Mesenchymal stem cell (in vitro differentiated cells and primary cell): ENCODE data around the gene ZBTB7C. TPM values are rescaled to one million over a fixed set of nuclear protein-coding genes. Genes with fewer than 3 reads are reported as not detected.

Source experiments
- DNase-seq: peaks from one replicate; pipeline ENCODE4 v3.0.0-alpha.2; 2013
- H2AFZ ChIP-seq: one replicate; pipeline ENCODE4 v1.6.1; 2013; ENCODE audit warnings: low read depth, mild to moderate bottlenecking, control low read depth, inconsistent platforms, low read length, moderate library complexity
- H2AK5ac ChIP-seq: 2 replicates; pipeline ENCODE4 v1.6.1; 2013; ENCODE audit warnings: low read length, moderate library complexity, mild to moderate bottlenecking, inconsistent platforms; ENCODE audit not compliant: severe bottlenecking
- H2BK120ac ChIP-seq: one replicate; pipeline ENCODE4 v1.6.1; 2013; ENCODE audit warnings: low read depth, mild to moderate bottlenecking, inconsistent platforms, low read length, moderate library complexity
- H2BK12ac ChIP-seq, 2 experiments: one replicate each; pipeline ENCODE4 v1.6.1; 2013; ENCODE audit warnings: inconsistent platforms in 2 of 2, low read length in 2 of 2, mild to moderate bottlenecking in 2 of 2, moderate library complexity in 2 of 2, control low read depth in 1 of 2
- H2BK15ac ChIP-seq: one replicate; pipeline ENCODE4 v1.6.1; 2013; ENCODE audit warnings: mild to moderate bottlenecking, low read depth, inconsistent platforms; ENCODE audit not compliant: poor library complexity, severe bottlenecking
- H2BK5ac ChIP-seq: 2 replicates; pipeline ENCODE4 v1.6.1; 2013; ENCODE audit warnings: low read depth, mild to moderate bottlenecking, low read length, control low read depth, inconsistent platforms; ENCODE audit not compliant: poor library complexity, severe bottlenecking
- H3K14ac ChIP-seq, 2 experiments: one replicate each; pipeline ENCODE4 v1.6.1; 2013; ENCODE audit warnings: inconsistent platforms in 2 of 2, low read length in 2 of 2, control low read depth in 1 of 2, mild to moderate bottlenecking in 1 of 2, moderate library complexity in 1 of 2
- H3K18ac ChIP-seq, 2 experiments: one replicate each; pipeline ENCODE4 v1.6.1; 2013; ENCODE audit warnings: inconsistent platforms in 2 of 2, low read length in 2 of 2, control low read depth in 1 of 2, low read depth in 1 of 2, mild to moderate bottlenecking in 1 of 2
- H3K23ac ChIP-seq, 2 experiments: one replicate each; pipeline ENCODE4 v1.6.1; 2013; ENCODE audit warnings: inconsistent platforms in 2 of 2, low read length in 2 of 2, mild to moderate bottlenecking in 2 of 2, moderate library complexity in 2 of 2, control low read depth in 1 of 2
- H3K27ac ChIP-seq: 2 replicates; pipeline ENCODE4 v1.5.1; 2013; ENCODE audit warnings: mild to moderate bottlenecking, moderate library complexity, low read length, control low read depth, inconsistent platforms; ENCODE audit not compliant: poor library complexity, severe bottlenecking
- H3K27me3 ChIP-seq, 2 experiments: 2 replicates each; pipeline versions ENCODE4 v1.6.1 to v1.7.0; 2013; ENCODE audit warnings: low read length in 2 of 2, mild to moderate bottlenecking in 2 of 2, moderate library complexity in 2 of 2, control low read depth in 1 of 2, inconsistent platforms in 1 of 2; ENCODE audit not compliant: control insufficient read depth in 1 of 2, insufficient read depth in 1 of 2
- H3K36me3 ChIP-seq, 2 experiments: 2 replicates each; pipeline versions ENCODE4 v1.6.1 to v1.7.0; 2013; ENCODE audit warnings: low read length in 2 of 2, control low read depth in 1 of 2, inconsistent platforms in 1 of 2, low read depth in 1 of 2, mild to moderate bottlenecking in 1 of 2; ENCODE audit not compliant: insufficient read depth in 2 of 2, control insufficient read depth in 1 of 2
- H3K4ac ChIP-seq, 2 experiments: one replicate each; pipeline ENCODE4 v1.6.1; 2013; ENCODE audit warnings: inconsistent platforms in 2 of 2, low read length in 2 of 2, mild to moderate bottlenecking in 2 of 2, moderate library complexity in 2 of 2, control low read depth in 1 of 2, low read depth in 1 of 2
- H3K4me1 ChIP-seq: 2 replicates; pipeline ENCODE4 v1.6.1; 2013; ENCODE audit warnings: low read depth, low read length, control low read depth; ENCODE audit not compliant: control insufficient read depth, insufficient read depth
- H3K4me2 ChIP-seq: 2 replicates; pipeline ENCODE4 v1.6.1; 2013; ENCODE audit warnings: low read length, mild to moderate bottlenecking, inconsistent platforms; ENCODE audit not compliant: poor library complexity, severe bottlenecking
- H3K4me3 ChIP-seq, 2 experiments: 2 replicates each; pipeline versions ENCODE4 v1.5.1 to v1.7.0; 2013; ENCODE audit warnings: low read length in 2 of 2, mild to moderate bottlenecking in 2 of 2, control low read depth in 1 of 2, low read depth in 1 of 2; ENCODE audit not compliant: insufficient read depth in 1 of 2
- H3K79me1 ChIP-seq: replicated peaks from 2 replicates; pipeline ENCODE4 v1.6.1; 2013; ENCODE audit warnings: mild to moderate bottlenecking, control low read depth, low read length, inconsistent platforms; ENCODE audit not compliant: poor library complexity, severe bottlenecking
- H3K9ac ChIP-seq: 2 replicates; pipeline ENCODE4 v1.7.0; 2013; ENCODE audit warnings: mild to moderate bottlenecking, low read length, moderate library complexity
- H3K9me3 ChIP-seq: 2 replicates; pipeline ENCODE4 v1.7.0; 2013; ENCODE audit warnings: mild to moderate bottlenecking, low read length; ENCODE audit not compliant: control insufficient read depth
- H4K8ac ChIP-seq: one replicate; pipeline ENCODE4 v1.6.1; 2013; ENCODE audit warnings: inconsistent platforms, mild to moderate bottlenecking, low read length, moderate library complexity
- H4K91ac ChIP-seq: one replicate; pipeline ENCODE4 v1.6.1; 2013; ENCODE audit warnings: mild to moderate bottlenecking, low read length, inconsistent platforms
- WGBS: methylation state at CpG from one replicate; pipeline ENCODE4 v1.1.7; 2013; ENCODE audit warnings: mixed read lengths; 5-methylcytosine and 5-hydroxymethylcytosine counted together
- small RNA-seq: library from polyadenylated mRNA; stranded (forward); fragments of <200 nt; extraction: miRNeasy Mini kit (QIAGEN cat#:217004); gene quantifications from one replicate; pipeline ENCODE3, GENCODE V24; 2013; ENCODE audit warnings: low read depth

ZBTB7C gene

GRCh38 chr18:47978603-47979002, 430.6 kb downstream of the ZBTB7C start:
- WGBS: 88% methylated on average over 1 of the region's 1 CpG
- no peak overlapping the region for H3K27ac ChIP-seq
- H2BK5ac ChIP-seq: no peak overlapping the region
- no peak overlapping the region for H2AK5ac ChIP-seq
- H3K4me3 ChIP-seq: no peak overlapping the region
- no peak overlapping the region for H3K4me2 ChIP-seq
- no peak overlapping the region for H2BK12ac ChIP-seq
- no peak overlapping the region for H3K9ac ChIP-seq
- H3K79me1 ChIP-seq: no peaks in the 10 kb centered on the region
- no peak overlapping the region for H4K91ac ChIP-seq
- H3K18ac ChIP-seq: no peak overlapping the region
- no peak overlapping the region for H2BK15ac ChIP-seq
- H3K23ac ChIP-seq: no peak overlapping the region
- H3K14ac ChIP-seq: no peak overlapping the region
- no peak overlapping the region for H2AFZ ChIP-seq
- H3K9me3 ChIP-seq: no peaks in the 10 kb centered on the region
- peaks cover 0 to 35% of the 10 kb centered on the region in 2 experiments for H3K27me3 ChIP-seq
- no peak overlapping the region for H4K8ac ChIP-seq
- peaks cover 1% of the 10 kb centered on the region for H3K4me1 ChIP-seq
- DNase-seq: no peak
- H3K4ac ChIP-seq: no peak overlapping the region
- H2BK120ac ChIP-seq: no peak overlapping the region
- no peaks in the 10 kb centered on the region for H3K36me3 ChIP-seq

- WGBS: 89% methylated on average over 1 of the region's 2 CpGs
- no peak overlapping the region for H2BK5ac ChIP-seq
Measured at GRCh38 chr18:47978141-47978540, 431.0 kb downstream of the ZBTB7C start.

More at GRCh38 chr18:47978141-47978540, 431.0 kb downstream of the ZBTB7C start:
- Histone ChIP-seq H3K4me1 (peaks cover 1% of the 10 kb centered on the region), H2AK5ac (no peak overlapping the region), H2BK120ac (no peak overlapping the region), H2AFZ (no peak overlapping the region), H3K4ac (no peak overlapping the region), H4K8ac (no peak overlapping the region), H3K9me3 (no peaks in the 10 kb centered on the region), H3K79me1 (no peaks in the 10 kb centered on the region), H4K91ac (no peak overlapping the region), H3K9ac (no peak overlapping the region), H3K4me2 (no peak overlapping the region), H2BK15ac (no peak overlapping the region), H2BK12ac (no peak overlapping the region), H3K18ac (no peak overlapping the region), H3K27me3 (peaks cover 0 to 39% of the 10 kb centered on the region in 2 experiments), H3K27ac (no peak overlapping the region), H3K36me3 (no peaks in the 10 kb centered on the region), H3K4me3 (no peak overlapping the region), H3K23ac (no peak overlapping the region), H3K14ac (no peak overlapping the region)
- no peak for DNase-seq

Small RNA genes within 50 kb of the gene (small RNA-seq; reads per million reads assigned to genes)
- gene RNU6-708P: not detected
